A549 (cell line): ENCODE results near the gene FOXP1.

ENCODE experiments used
- BHLHE40 ChIP-seq: IDR thresholded peaks from 2 replicates; pipeline ENCODE4 v1.6.1; 2012; ENCODE audit warnings: low read depth, low read length, inconsistent platforms
- CEBPB ChIP-seq, 2 experiments: fragments of >200 bp in 1 of 2; sonication (Bioruptor Twin) in 1 of 2; formaldehyde crosslinking in 1 of 2; IDR thresholded peaks; 2 replicates each; pipeline ENCODE4 v1.6.1; 2012 to 2016
- HDAC2 ChIP-seq: fragments of 200-600 bp; sonication (generic); IDR thresholded peaks from 2 replicates; pipeline ENCODE4 v1.6.1; 2016
- MAFK ChIP-seq: fragments of 450-650 bp; IDR thresholded peaks from 2 replicates; pipeline ENCODE4 v1.6.1; 2014; ENCODE audit not compliant: partially characterized antibody
- MYC ChIP-seq: IDR thresholded peaks from 2 replicates; pipeline ENCODE4 v1.6.1; 2012; ENCODE audit warnings: mild to moderate bottlenecking, inconsistent platforms, low read length, improper control_type of control experiment, borderline replicate concordance
- POLR2AphosphoS2 ChIP-seq: conservative IDR thresholded peaks from 2 replicates; pipeline ENCODE4 v1.6.1; 2012; ENCODE audit warnings: low read length, improper control_type of control experiment, inconsistent platforms
- RARB ChIP-seq: fragments of 250-450 bp; sonication (Bioruptor Pico); IDR thresholded peaks from 2 replicates; pipeline ENCODE4 v1.8.0; 2021; ENCODE audit warnings: mild to moderate bottlenecking, moderate library complexity
- SMC3 ChIP-seq: fragments of >200 bp; sonication (Bioruptor Twin); formaldehyde crosslinking; IDR thresholded peaks from 3 replicates; pipeline ENCODE4 v1.6.1; 2018; ENCODE audit warnings: inconsistent platforms
- TF ChIP-seq, protein P1 (sequence below): fragments of >200 bp; sonication (Bioruptor Twin); formaldehyde crosslinking; IDR thresholded peaks from 3 replicates; pipeline ENCODE4 v1.5.1; 2016
- TF ChIP-seq, protein P2 (sequence below): fragments of 200-600 bp; sonication (generic); IDR thresholded peaks from 2 replicates; pipeline ENCODE4 v1.6.1; 2016; ENCODE audit warnings: antibody characterized with exemption, mild to moderate bottlenecking, moderate library complexity

DNA sequence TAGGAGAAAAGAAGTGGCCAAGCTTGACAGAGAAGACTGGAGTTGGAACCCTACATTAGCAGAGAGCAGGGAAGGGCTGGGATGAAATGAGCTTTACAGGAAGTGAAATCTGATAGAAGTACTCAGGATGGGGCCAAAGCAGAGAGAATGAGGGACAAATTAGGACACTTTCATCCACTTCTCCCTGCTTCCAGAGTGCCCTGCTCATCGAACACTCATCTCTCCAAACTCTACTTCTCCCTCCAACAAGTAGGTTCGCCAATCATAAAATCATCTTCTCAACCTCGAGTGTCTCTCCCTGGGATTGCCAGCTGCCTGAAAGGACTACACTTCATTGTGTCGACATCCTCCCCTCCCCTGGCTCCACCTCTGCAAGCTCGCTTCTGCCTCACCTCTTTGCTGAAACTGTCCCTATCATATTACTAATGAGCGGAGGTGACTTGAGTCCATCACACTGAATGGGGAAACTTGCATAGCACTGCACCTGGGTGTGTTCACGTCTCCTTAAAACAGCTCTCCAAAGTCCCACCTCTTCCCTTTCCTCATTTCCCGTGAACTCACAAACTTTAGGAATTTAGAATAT, 365.8 kb downstream of the FOXP1 start:
- TF ChIP-seq HDAC2 = no peak
- TF ChIP-seq, protein P1, sequence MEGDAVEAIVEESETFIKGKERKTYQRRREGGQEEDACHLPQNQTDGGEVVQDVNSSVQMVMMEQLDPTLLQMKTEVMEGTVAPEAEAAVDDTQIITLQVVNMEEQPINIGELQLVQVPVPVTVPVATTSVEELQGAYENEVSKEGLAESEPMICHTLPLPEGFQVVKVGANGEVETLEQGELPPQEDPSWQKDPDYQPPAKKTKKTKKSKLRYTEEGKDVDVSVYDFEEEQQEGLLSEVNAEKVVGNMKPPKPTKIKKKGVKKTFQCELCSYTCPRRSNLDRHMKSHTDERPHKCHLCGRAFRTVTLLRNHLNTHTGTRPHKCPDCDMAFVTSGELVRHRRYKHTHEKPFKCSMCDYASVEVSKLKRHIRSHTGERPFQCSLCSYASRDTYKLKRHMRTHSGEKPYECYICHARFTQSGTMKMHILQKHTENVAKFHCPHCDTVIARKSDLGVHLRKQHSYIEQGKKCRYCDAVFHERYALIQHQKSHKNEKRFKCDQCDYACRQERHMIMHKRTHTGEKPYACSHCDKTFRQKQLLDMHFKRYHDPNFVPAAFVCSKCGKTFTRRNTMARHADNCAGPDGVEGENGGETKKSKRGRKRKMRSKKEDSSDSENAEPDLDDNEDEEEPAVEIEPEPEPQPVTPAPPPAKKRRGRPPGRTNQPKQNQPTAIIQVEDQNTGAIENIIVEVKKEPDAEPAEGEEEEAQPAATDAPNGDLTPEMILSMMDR = no peak
- no peak for TF ChIP-seq POLR2AphosphoS2
- TF ChIP-seq BHLHE40 = no peak
- TF ChIP-seq, protein P2, sequence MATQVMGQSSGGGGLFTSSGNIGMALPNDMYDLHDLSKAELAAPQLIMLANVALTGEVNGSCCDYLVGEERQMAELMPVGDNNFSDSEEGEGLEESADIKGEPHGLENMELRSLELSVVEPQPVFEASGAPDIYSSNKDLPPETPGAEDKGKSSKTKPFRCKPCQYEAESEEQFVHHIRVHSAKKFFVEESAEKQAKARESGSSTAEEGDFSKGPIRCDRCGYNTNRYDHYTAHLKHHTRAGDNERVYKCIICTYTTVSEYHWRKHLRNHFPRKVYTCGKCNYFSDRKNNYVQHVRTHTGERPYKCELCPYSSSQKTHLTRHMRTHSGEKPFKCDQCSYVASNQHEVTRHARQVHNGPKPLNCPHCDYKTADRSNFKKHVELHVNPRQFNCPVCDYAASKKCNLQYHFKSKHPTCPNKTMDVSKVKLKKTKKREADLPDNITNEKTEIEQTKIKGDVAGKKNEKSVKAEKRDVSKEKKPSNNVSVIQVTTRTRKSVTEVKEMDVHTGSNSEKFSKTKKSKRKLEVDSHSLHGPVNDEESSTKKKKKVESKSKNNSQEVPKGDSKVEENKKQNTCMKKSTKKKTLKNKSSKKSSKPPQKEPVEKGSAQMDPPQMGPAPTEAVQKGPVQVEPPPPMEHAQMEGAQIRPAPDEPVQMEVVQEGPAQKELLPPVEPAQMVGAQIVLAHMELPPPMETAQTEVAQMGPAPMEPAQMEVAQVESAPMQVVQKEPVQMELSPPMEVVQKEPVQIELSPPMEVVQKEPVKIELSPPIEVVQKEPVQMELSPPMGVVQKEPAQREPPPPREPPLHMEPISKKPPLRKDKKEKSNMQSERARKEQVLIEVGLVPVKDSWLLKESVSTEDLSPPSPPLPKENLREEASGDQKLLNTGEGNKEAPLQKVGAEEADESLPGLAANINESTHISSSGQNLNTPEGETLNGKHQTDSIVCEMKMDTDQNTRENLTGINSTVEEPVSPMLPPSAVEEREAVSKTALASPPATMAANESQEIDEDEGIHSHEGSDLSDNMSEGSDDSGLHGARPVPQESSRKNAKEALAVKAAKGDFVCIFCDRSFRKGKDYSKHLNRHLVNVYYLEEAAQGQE = no peak
- TF ChIP-seq MYC = no peak
- no peak for TF ChIP-seq SMC3
- TF ChIP-seq CEBPB (IDR thresholded peaks at IDR 0.05) = no peak
- TF ChIP-seq MAFK = no peak
- no peak for TF ChIP-seq RARB (CRISPR knock-in tag)
